HepG2 (cell line): ENCODE measurements around the gene NUTF2. TPM values are rescaled to one million over a fixed set of nuclear protein-coding genes. Genes with fewer than 3 reads are reported as not detected.

ENCODE experiments used
- FOXK1 ChIP-seq: sonication (generic); formaldehyde crosslinking; IDR thresholded peaks from 2 replicates; pipeline ENCODE4 v1.4.0; 2020; ENCODE audit warnings: low read depth, missing genetic modification reagents, borderline replicate concordance
- NAIF1 ChIP-seq: sonication (generic); formaldehyde crosslinking; IDR thresholded peaks from 2 replicates; pipeline ENCODE4 v1.5.0; 2020; ENCODE audit warnings: mild to moderate bottlenecking, missing genetic modification reagents, borderline replicate concordance
- ZFP37 ChIP-seq: sonication (generic); formaldehyde crosslinking; IDR thresholded peaks from 2 replicates; pipeline ENCODE4 v1.4.0; 2020; ENCODE audit warnings: missing genetic modification reagents, borderline replicate concordance
- ZNF501 ChIP-seq: sonication (generic); formaldehyde crosslinking; IDR thresholded peaks from 2 replicates; pipeline ENCODE4 v1.5.1; 2020; ENCODE audit warnings: mild to moderate bottlenecking, moderate library complexity, missing genetic modification reagents
- polyA plus RNA-seq, 8 experiments: library from polyadenylated mRNA; depleted of rRNA in 3 of 8; stranded (reverse) in 7 of 8; unstranded in 1 of 8; fragments of >200 nt; fragmentation: Illumina TruSeq in 4 of 8; extraction: Trizol in 4 of 8; gene quantifications; 2 replicates each; pipeline versions ENCODE4 v1.2.1 to v1.2.3, GENCODE V29; 2011 to 2016; ENCODE audit warnings: low read depth in 4 of 8, missing spikeins in 1 of 8, mixed read lengths in 1 of 8; ENCODE audit not compliant: insufficient read depth in 1 of 8
- total RNA-seq, 5 experiments: library from RNA; depleted of rRNA; stranded (reverse); fragments of >200 nt; fragmentation: Illumina TruSeq; extraction: Trizol; gene quantifications; 2 replicates each; pipeline ENCODE4 v1.2.3, GENCODE V29; 2016; ENCODE audit warnings: low read depth in 1 of 5
- TF ChIP-seq, protein P1 (sequence below): sonication (generic); formaldehyde crosslinking; IDR thresholded peaks from 2 replicates; pipeline ENCODE4; 2020; ENCODE audit warnings: missing genetic modification reagents, mild to moderate bottlenecking, borderline replicate concordance
- TF ChIP-seq, protein P2 (sequence below): sonication (generic); formaldehyde crosslinking; conservative IDR thresholded peaks from 2 replicates; pipeline ENCODE4 v1.4.0; 2020; ENCODE audit warnings: missing genetic modification reagents
- TF ChIP-seq, protein P3 (sequence below): sonication (generic); formaldehyde crosslinking; IDR thresholded peaks from 2 replicates; pipeline ENCODE4 v1.8.1; 2023; ENCODE audit warnings: mild to moderate bottlenecking, inconsistent platforms, moderate library complexity, missing genetic modification reagents, borderline replicate concordance
- TF ChIP-seq, protein P4 (sequence below): sonication (generic); formaldehyde crosslinking; IDR thresholded peaks from 2 replicates; pipeline ENCODE4 v1.4.0; 2020; ENCODE audit warnings: missing genetic modification reagents
- TF ChIP-seq, protein P5 (sequence below): sonication (generic); formaldehyde crosslinking; IDR thresholded peaks from 2 replicates; pipeline ENCODE4 v1.4.0; 2020; ENCODE audit warnings: missing genetic modification reagents
- TF ChIP-seq, protein P6 (sequence below): sonication (generic); formaldehyde crosslinking; IDR thresholded peaks from 2 replicates; pipeline ENCODE4 v1.4.0; 2020; ENCODE audit warnings: mild to moderate bottlenecking, missing genetic modification reagents
- TF ChIP-seq, protein P7 (sequence below), 2 experiments: sonication (generic) in 1 of 2; formaldehyde crosslinking in 1 of 2; IDR thresholded peaks; 2 replicates each; pipeline versions ENCODE4 v1.4.0 to v1.6.1; 2018 to 2020; ENCODE audit warnings: missing genetic modification reagents in 2 of 2, borderline replicate concordance in 1 of 2, low read depth in 1 of 2, mild to moderate bottlenecking in 1 of 2, missing biosample characterization in 1 of 2
- TF ChIP-seq, protein P8 (sequence below): sonication (generic); formaldehyde crosslinking; IDR thresholded peaks from 2 replicates; pipeline ENCODE4 v1.4.0; 2020; ENCODE audit warnings: missing genetic modification reagents, mild to moderate bottlenecking, borderline replicate concordance

Gene NUTF2
- total and polyA plus RNA-seq, 2 of the 13 experiments (the other 11 are each of a cell fraction or from before 2014, with no cell fraction given): 168 to 214 TPM

DNA sequence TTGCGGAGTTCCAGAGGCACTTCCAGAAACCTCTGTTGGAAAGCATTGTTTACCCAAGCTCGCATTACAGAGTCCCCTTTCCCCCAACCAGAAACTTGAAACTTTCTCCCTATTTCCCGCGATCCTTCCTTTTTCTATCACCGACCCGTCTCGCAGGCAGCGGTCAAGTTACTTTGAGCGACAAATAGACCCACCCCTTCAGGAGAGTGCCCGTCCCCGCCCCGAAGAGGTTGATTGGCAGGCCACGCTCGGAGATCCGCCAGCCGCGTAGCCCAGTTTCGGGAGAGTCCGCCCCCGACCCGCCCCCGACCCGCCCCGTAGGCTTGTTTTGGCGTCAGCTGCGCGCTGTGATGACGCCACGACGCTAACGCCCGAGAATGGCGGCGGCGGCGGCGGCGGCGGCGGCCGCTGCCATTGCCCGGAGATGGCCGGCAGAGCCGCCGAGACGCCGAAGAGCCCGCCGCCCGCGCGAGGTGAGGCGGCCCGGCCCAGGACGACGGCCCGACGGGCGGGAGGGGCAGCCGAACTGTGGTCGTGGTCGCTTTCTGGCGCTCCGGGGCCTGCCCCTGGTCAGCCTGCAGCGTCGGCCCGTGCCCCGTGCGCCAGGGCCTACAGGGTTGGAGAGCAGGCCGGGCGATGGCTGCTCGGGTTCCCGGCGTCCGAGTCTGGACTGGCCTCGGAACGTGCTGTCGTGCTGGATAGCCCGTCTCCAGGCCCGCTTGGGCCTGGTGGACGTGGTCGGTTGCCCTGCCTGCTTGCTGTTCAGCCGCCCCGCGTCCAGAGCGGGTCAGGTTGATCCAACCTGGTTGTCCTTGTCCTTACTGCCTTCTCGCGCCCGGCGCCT lies 46.4 kb downstream of the NUTF2 start, which contains the start of gene PSKH1 (continued):
- TF ChIP-seq, protein P1, sequence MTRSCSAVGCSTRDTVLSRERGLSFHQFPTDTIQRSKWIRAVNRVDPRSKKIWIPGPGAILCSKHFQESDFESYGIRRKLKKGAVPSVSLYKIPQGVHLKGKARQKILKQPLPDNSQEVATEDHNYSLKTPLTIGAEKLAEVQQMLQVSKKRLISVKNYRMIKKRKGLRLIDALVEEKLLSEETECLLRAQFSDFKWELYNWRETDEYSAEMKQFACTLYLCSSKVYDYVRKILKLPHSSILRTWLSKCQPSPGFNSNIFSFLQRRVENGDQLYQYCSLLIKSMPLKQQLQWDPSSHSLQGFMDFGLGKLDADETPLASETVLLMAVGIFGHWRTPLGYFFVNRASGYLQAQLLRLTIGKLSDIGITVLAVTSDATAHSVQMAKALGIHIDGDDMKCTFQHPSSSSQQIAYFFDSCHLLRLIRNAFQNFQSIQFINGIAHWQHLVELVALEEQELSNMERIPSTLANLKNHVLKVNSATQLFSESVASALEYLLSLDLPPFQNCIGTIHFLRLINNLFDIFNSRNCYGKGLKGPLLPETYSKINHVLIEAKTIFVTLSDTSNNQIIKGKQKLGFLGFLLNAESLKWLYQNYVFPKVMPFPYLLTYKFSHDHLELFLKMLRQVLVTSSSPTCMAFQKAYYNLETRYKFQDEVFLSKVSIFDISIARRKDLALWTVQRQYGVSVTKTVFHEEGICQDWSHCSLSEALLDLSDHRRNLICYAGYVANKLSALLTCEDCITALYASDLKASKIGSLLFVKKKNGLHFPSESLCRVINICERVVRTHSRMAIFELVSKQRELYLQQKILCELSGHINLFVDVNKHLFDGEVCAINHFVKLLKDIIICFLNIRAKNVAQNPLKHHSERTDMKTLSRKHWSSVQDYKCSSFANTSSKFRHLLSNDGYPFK (CRISPR knock-in tag): no peak
- TF ChIP-seq, protein P2, sequence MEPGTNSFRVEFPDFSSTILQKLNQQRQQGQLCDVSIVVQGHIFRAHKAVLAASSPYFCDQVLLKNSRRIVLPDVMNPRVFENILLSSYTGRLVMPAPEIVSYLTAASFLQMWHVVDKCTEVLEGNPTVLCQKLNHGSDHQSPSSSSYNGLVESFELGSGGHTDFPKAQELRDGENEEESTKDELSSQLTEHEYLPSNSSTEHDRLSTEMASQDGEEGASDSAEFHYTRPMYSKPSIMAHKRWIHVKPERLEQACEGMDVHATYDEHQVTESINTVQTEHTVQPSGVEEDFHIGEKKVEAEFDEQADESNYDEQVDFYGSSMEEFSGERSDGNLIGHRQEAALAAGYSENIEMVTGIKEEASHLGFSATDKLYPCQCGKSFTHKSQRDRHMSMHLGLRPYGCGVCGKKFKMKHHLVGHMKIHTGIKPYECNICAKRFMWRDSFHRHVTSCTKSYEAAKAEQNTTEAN (CRISPR knock-in tag): peak; percentile 42; the same call in 1 of the 2 replicates
- TF ChIP-seq, protein P3, sequence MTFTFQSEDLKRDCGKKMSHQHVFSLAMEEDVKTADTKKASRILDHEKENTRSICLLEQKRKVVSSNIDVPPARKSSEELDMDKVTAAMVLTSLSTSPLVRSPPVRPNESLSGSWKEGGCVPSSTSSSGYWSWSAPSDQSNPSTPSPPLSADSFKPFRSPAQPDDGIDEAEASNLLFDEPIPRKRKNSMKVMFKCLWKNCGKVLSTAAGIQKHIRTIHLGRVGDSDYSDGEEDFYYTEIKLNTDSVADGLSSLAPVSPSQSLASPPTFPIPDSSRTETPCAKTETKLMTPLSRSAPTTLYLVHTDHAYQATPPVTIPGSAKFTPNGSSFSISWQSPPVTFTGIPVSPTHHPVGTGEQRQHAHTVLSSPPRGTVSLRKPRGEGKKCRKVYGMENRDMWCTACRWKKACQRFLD: 0 out of 2 replicates have a peak, but pooled peaks have one; percentile 73
- TF ChIP-seq, protein P4, sequence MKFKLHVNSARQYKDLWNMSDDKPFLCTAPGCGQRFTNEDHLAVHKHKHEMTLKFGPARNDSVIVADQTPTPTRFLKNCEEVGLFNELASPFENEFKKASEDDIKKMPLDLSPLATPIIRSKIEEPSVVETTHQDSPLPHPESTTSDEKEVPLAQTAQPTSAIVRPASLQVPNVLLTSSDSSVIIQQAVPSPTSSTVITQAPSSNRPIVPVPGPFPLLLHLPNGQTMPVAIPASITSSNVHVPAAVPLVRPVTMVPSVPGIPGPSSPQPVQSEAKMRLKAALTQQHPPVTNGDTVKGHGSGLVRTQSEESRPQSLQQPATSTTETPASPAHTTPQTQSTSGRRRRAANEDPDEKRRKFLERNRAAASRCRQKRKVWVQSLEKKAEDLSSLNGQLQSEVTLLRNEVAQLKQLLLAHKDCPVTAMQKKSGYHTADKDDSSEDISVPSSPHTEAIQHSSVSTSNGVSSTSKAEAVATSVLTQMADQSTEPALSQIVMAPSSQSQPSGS: no peak
- peak; percentile 34; the same call in 1 of the 2 replicates for TF ChIP-seq ZFP37
- TF ChIP-seq FOXK1: peak; percentile 83; the same call in 1 of the 2 replicates
- TF ChIP-seq, protein P5, sequence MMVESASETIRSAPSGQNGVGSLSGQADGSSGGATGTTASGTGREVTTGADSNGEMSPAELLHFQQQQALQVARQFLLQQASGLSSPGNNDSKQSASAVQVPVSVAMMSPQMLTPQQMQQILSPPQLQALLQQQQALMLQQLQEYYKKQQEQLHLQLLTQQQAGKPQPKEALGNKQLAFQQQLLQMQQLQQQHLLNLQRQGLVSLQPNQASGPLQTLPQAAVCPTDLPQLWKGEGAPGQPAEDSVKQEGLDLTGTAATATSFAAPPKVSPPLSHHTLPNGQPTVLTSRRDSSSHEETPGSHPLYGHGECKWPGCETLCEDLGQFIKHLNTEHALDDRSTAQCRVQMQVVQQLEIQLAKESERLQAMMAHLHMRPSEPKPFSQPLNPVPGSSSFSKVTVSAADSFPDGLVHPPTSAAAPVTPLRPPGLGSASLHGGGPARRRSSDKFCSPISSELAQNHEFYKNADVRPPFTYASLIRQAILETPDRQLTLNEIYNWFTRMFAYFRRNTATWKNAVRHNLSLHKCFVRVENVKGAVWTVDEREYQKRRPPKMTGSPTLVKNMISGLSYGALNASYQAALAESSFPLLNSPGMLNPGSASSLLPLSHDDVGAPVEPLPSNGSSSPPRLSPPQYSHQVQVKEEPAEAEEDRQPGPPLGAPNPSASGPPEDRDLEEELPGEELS (CRISPR knock-in tag): no peak
- TF ChIP-seq, protein P6, sequence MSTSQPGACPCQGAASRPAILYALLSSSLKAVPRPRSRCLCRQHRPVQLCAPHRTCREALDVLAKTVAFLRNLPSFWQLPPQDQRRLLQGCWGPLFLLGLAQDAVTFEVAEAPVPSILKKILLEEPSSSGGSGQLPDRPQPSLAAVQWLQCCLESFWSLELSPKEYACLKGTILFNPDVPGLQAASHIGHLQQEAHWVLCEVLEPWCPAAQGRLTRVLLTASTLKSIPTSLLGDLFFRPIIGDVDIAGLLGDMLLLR (CRISPR knock-in tag): peak; percentile 90; the same call in 1 of the 2 replicates
- TF ChIP-seq ZNF501: peak; percentile 65; the same call in 1 of the 2 replicates
- TF ChIP-seq, protein P7, sequence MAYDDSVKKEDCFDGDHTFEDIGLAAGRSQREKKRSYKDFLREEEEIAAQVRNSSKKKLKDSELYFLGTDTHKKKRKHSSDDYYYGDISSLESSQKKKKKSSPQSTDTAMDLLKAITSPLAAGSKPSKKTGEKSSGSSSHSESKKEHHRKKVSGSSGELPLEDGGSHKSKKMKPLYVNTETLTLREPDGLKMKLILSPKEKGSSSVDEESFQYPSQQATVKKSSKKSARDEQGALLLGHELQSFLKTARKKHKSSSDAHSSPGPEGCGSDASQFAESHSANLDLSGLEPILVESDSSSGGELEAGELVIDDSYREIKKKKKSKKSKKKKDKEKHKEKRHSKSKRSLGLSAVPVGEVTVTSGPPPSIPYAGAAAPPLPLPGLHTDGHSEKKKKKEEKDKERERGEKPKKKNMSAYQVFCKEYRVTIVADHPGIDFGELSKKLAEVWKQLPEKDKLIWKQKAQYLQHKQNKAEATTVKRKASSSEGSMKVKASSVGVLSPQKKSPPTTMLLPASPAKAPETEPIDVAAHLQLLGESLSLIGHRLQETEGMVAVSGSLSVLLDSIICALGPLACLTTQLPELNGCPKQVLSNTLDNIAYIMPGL (CRISPR knock-in tag; IDR thresholded peaks at IDR 0.05; ENCODE audit: borderline replicate concordance in 1 of 2, low read depth in 1 of 2): peak; percentile 49 to 68; a peak in 1 of 4 replicates
- TF ChIP-seq, protein P8, sequence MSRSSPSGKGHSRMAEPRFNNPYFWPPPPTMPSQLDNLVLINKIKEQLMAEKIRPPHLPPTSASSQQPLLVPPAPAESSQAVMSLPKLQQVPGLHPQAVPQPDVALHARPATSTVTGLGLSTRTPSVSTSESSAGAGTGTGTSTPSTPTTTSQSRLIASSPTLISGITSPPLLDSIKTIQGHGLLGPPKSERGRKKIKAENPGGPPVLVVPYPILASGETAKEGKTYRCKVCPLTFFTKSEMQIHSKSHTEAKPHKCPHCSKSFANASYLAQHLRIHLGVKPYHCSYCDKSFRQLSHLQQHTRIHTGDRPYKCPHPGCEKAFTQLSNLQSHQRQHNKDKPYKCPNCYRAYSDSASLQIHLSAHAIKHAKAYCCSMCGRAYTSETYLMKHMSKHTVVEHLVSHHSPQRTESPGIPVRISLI: peak; percentile 39; the same call in 1 of the 2 replicates
- TF ChIP-seq NAIF1 (CRISPR knock-in tag): 0 out of 2 replicates have a peak, but pooled peaks have one; percentile 33
